BLaER1 treated with 17β-estradiol and CSF1 and Interleukin-3, amounts not matched to agents 10 nM and 100 nM (cell line): ENCODE results near the gene NLRC5.
A peak's percentile ranks its signal among the peaks of the same experiment; 100 is the strongest.

ENCODE experiments used
- H3K27ac ChIP-seq, 11 experiments: shearing (Covaris generic); formaldehyde crosslinking; 2 replicates each; pipeline ENCODE4 v1.8.1; 2022
- H3K27me3 ChIP-seq, 11 experiments: shearing (Covaris generic); formaldehyde crosslinking; 2 replicates each; pipeline ENCODE4 v1.8.1; 2022
- H3K36me3 ChIP-seq, 11 experiments: shearing (Covaris generic); formaldehyde crosslinking; 2 replicates each; pipeline ENCODE4 v1.8.1; 2022
- H3K4me1 ChIP-seq, 10 experiments: shearing (Covaris generic); formaldehyde crosslinking; 2 replicates each; pipeline ENCODE4 v1.8.1; 2022
- H3K4me2 ChIP-seq, 11 experiments: shearing (Covaris generic); formaldehyde crosslinking; 2 replicates each; pipeline ENCODE4 v1.8.1; 2022
- H3K4me3 ChIP-seq, 10 experiments: shearing (Covaris generic); formaldehyde crosslinking; 2 replicates each; pipeline ENCODE4 v1.8.1; 2022
- H3K9ac ChIP-seq, 11 experiments: shearing (Covaris generic); formaldehyde crosslinking; 2 replicates each; pipeline ENCODE4 v1.8.1; 2022
- H3K9me3 ChIP-seq, 11 experiments: shearing (Covaris generic); formaldehyde crosslinking; replicated peaks in 1 of 11; 2 replicates each; pipeline ENCODE4 v1.8.1; 2022
- H4K20me1 ChIP-seq, 11 experiments: shearing (Covaris generic); formaldehyde crosslinking; 2 replicates each; pipeline ENCODE4 v1.8.1; 2022
- Cebpa-rat ChIP-seq, 11 experiments: shearing (Covaris generic); IDR thresholded peaks; 2 replicates each; pipeline ENCODE4 v1.8.1; 2022

The NLRC5 gene

DNA sequence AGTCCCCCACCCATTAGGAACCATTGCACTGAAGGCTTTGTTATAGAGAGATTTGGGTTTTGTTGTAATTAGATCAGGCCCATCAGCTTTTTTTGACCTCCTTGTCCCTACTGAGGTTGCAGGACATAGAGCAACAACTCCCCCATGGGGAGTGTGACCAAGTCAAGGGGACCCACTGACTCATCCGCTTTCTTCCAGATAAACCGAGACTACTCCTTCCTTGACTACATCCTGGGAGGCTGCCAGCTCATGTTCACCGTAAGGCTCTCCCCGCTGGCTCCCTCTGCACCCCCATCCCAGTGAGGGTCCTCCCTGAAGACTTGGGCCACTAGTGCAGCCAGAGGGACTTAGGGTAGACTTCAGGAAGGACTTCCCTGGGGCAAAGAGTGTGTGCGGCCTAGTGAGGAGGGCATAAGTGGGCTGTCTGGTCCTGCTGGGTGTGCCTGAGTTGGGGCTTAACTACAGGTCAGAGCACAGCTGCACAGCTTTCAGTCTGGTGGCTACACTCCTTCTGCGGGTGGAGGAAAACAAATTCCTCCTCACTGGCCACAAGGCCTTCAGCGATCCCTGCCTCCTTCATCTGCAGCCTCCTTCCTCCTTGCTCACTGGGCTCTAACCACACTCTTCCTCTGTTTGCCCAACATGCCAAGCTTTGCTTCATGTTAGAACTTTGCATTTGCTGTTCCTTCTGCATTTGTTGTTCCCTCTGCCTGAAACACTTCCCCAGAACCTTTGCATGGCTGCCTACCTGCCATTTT lies 134.0 kb downstream of the NLRC5 start:
- Histone ChIP-seq H3K36me3 (peaks cover 29 to 80% (median 53%) of the 10 kb centered on the region in 11 experiments), H3K4me3 (no peak overlapping the region), H3K9ac (peak overlapping the region in 9 of 11 experiments; percentile 4 to 55 (median 27); a peak in 10 of 22 replicates), H3K4me1 (peaks cover 19 to 60% (median 53%) of the 10 kb centered on the region in 10 experiments), H3K27ac (peak overlapping the region in 8 of 11 experiments; percentile 0 to 53 (median 22); a peak in 11 of 22 replicates), H3K27me3 (no peaks in the 10 kb centered on the region), H3K4me2 (peak overlapping the region; percentile 52 to 83 (median 75)), H4K20me1 (peaks cover 0 to 15% (median 0%) of the 10 kb centered on the region in 11 experiments; a peak in 3 of 22 replicates), H3K9me3 (peaks cover 0 to 4% (median 0%) of the 10 kb centered on the region in 11 experiments; a peak in 1 of 22 replicates)
- peak in 2 of 11 experiments; percentile 12 to 41; a peak in 1 of 22 replicates for TF ChIP-seq Cebpa-rat (IDR thresholded peaks at IDR 0.05)

GRCh38 chr16:57123974-57124674 lies 134.8 kb downstream of the NLRC5 start:
- Histone ChIP-seq H3K4me3 (no peak overlapping the region), H3K27ac (peak overlapping the region in 5 of 11 experiments; percentile 4 to 53 (median 30); a peak in 3 of 22 replicates), H3K4me1 (peaks cover 26 to 61% (median 54%) of the 10 kb centered on the region in 10 experiments), H4K20me1 (peaks cover 0 to 14% (median 0%) of the 10 kb centered on the region in 11 experiments; a peak in 3 of 22 replicates), H3K9ac (peak overlapping the region in 3 of 11 experiments; percentile 18 to 55 (median 36); a peak in 3 of 22 replicates), H3K27me3 (no peaks in the 10 kb centered on the region), H3K4me2 (peak overlapping the region; percentile 52 to 83 (median 75)), H3K9me3 (peaks cover 0 to 4% (median 0%) of the 10 kb centered on the region in 11 experiments; a peak in 1 of 22 replicates), H3K36me3 (peaks cover 24 to 73% (median 45%) of the 10 kb centered on the region in 11 experiments)
- 0 out of 22 replicates have a peak, but pooled peaks of 1 of the 11 experiments have one; percentile 1 for TF ChIP-seq Cebpa-rat (IDR thresholded peaks at IDR 0.05)

DNA sequence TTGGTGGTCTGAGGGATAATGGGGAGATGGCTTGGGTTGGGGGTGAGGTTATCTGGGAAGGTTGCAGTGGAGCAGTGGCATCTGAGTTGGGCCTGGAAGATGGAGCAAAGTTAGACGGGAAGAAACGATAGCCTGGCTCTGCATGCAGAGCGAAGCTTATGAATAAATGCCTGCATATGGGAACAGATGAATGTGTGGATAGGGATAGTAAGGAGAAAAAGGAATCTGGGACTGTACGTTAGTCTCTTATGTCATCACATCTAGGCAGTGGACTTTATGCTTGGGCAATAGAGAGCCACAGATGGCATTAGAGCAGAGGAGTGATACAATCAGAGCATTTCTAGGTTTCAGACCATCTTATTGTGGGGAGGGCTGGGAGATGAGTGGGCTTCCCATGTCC lies 136.0 kb downstream of the NLRC5 start:
- peak overlapping the region in 2 of 11 experiments; percentile 15 to 30; a peak in 1 of 22 replicates for H3K27ac ChIP-seq
- no peak for TF ChIP-seq Cebpa-rat (IDR thresholded peaks at IDR 0.05)
- no peaks in the 10 kb centered on the region for H3K27me3 ChIP-seq
- H4K20me1 ChIP-seq, result peaks cover 0 to 14% (median 0%) of the 10 kb centered on the region in 11 experiments; a peak in 2 of 22 replicates
- H3K9ac ChIP-seq, result no peak overlapping the region
- no peak overlapping the region for H3K4me2 ChIP-seq
- peaks cover 35 to 65% (median 55%) of the 10 kb centered on the region in 10 experiments for H3K4me1 ChIP-seq
- peaks cover 20 to 62% (median 37%) of the 10 kb centered on the region in 11 experiments for H3K36me3 ChIP-seq
- no peak overlapping the region for H3K4me3 ChIP-seq
- peaks cover 0 to 4% (median 0%) of the 10 kb centered on the region in 11 experiments; a peak in 1 of 22 replicates for H3K9me3 ChIP-seq

DNA sequence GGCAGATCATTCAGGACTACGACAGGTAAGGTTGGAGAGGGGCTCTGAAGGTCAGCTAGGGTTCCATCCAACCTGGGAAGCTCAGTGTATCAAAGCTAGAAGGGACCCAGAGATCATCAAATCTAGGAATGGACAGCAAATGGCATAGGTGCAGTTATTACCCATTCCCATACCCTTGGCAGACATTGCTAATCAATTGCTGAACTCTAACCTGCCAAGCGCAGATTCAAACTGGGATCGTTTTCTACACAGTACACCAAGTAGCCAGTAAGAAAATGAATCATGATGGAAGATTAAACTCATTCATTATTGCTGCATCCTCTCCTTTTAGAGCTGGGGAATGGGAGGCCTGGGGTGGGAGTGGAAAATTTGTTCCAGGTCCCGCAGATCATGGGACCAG lies 136.6 kb downstream of the NLRC5 start:
- no peak overlapping the region for H3K4me3 ChIP-seq
- H3K4me2 ChIP-seq, result peak overlapping the region in 4 of 11 experiments; percentile 3 to 26 (median 17); a peak in 1 of 22 replicates
- H3K9ac ChIP-seq, result no peak overlapping the region
- peaks cover 0 to 14% (median 0%) of the 10 kb centered on the region in 11 experiments; a peak in 2 of 22 replicates for H4K20me1 ChIP-seq
- no peak overlapping the region for H3K27ac ChIP-seq
- no peak for TF ChIP-seq Cebpa-rat (IDR thresholded peaks at IDR 0.05)
- peaks cover 39 to 71% (median 61%) of the 10 kb centered on the region in 10 experiments for H3K4me1 ChIP-seq
- no peaks in the 10 kb centered on the region for H3K27me3 ChIP-seq
- peaks cover 0 to 4% (median 0%) of the 10 kb centered on the region in 11 experiments; a peak in 1 of 22 replicates for H3K9me3 ChIP-seq
- H3K36me3 ChIP-seq, result peaks cover 14 to 56% (median 31%) of the 10 kb centered on the region in 11 experiments

DNA sequence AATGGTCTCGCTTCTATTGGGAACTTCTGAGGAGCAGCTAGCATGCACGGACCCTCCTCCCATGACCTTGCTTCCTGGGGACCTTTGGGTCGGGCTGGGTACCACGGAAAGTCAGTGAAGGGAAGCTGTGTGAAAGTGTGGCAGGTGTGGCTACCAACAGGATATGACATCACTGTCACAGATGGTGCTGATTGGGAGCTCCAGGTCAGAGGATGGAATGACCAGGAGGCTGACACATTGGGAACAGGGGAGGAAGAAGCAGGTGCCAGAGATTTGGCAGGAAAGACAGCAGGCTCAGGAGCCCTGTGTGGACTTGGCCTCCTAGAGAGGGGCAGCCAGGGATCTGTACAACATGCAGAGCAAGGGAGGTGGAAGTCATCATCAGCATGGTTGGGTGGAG lies 137.1 kb downstream of the NLRC5 start:
- Histone ChIP-seq H3K36me3 (peaks cover 10 to 52% (median 28%) of the 10 kb centered on the region in 11 experiments), H3K4me2 (peak overlapping the region in 4 of 11 experiments; percentile 3 to 26 (median 17); a peak in 2 of 22 replicates), H3K4me3 (no peak overlapping the region), H3K9me3 (peaks cover 0 to 4% (median 0%) of the 10 kb centered on the region in 11 experiments; a peak in 1 of 22 replicates), H3K27me3 (no peaks in the 10 kb centered on the region), H4K20me1 (peaks cover 0 to 14% (median 0%) of the 10 kb centered on the region in 11 experiments; a peak in 2 of 22 replicates), H3K9ac (no peak overlapping the region), H3K27ac (no peak overlapping the region), H3K4me1 (peaks cover 39 to 75% (median 65%) of the 10 kb centered on the region in 10 experiments)
- TF ChIP-seq Cebpa-rat (IDR thresholded peaks at IDR 0.05), result no peak

- Histone ChIP-seq H4K20me1 (peaks cover 0 to 14% (median 0%) of the 10 kb centered on the region in 11 experiments; a peak in 2 of 22 replicates), H3K9ac (0 out of 22 replicates have a peak overlapping the region, but pooled peaks of 1 of the 11 experiments have one; percentile 0), H3K4me2 (peak overlapping the region in 4 of 11 experiments; percentile 3 to 36 (median 26); a peak in 7 of 22 replicates), H3K4me1 (peaks cover 46 to 83% (median 73%) of the 10 kb centered on the region in 10 experiments), H3K4me3 (no peak overlapping the region), H3K27me3 (no peaks in the 10 kb centered on the region), H3K27ac (peak overlapping the region in 2 of 11 experiments; percentile 6 to 44; a peak in 2 of 22 replicates), H3K36me3 (peaks cover 2 to 44% (median 23%) of the 10 kb centered on the region in 11 experiments; a peak in 21 of 22 replicates), H3K9me3 (peaks cover 0 to 4% (median 0%) of the 10 kb centered on the region in 11 experiments; a peak in 1 of 22 replicates)
- no peak for TF ChIP-seq Cebpa-rat (IDR thresholded peaks at IDR 0.05)
Measured at GRCh38 chr16:57127037-57127763, 137.8 kb downstream of the NLRC5 start.

DNA sequence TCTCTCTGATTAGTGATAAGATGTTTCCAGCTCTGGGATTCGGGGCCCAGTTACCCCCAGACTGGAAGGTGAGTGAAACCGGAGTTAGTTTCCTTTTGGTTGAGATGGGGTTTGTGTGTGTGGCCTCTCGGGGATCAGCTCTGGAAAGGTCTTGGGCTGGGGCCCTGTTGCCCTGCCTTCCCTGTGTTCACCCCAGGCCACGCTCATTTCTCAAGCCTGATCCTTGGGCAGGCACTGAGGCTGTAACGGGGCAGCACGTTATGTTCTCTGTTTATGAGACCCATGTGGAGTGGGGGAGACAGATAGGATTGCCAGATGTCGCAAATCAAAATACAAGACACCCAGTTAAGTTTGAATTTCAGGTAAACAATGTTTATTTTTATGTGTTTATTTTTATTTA lies 138.5 kb downstream of the NLRC5 start:
- peaks cover 0 to 14% (median 0%) of the 10 kb centered on the region in 11 experiments; a peak in 2 of 22 replicates for H4K20me1 ChIP-seq
- H3K4me1 ChIP-seq, result peaks cover 46 to 86% (median 77%) of the 10 kb centered on the region in 10 experiments
- peaks cover 0 to 37% (median 22%) of the 10 kb centered on the region in 11 experiments; a peak in 17 of 22 replicates for H3K36me3 ChIP-seq
- H3K27ac ChIP-seq, result peak overlapping the region in 2 of 11 experiments; percentile 6 to 44; a peak in 2 of 22 replicates
- peaks cover 0 to 4% (median 0%) of the 10 kb centered on the region in 11 experiments; a peak in 1 of 22 replicates for H3K9me3 ChIP-seq
- no peak for TF ChIP-seq Cebpa-rat (IDR thresholded peaks at IDR 0.05)
- H3K9ac ChIP-seq, result 0 out of 22 replicates have a peak overlapping the region, but pooled peaks of 1 of the 11 experiments have one; percentile 0
- no peaks in the 10 kb centered on the region for H3K27me3 ChIP-seq
- H3K4me2 ChIP-seq, result peak overlapping the region in 4 of 11 experiments; percentile 3 to 36 (median 26); a peak in 7 of 22 replicates
- H3K4me3 ChIP-seq, result no peak overlapping the region
